ENCODE results near the gene UNC5C.
"Not testable (repeated sequence)": the region's sequence is repeated elsewhere in the genome, so short reads cannot be mapped to it uniquely, and the experiment has no call there.

Gene UNC5C

DNA sequence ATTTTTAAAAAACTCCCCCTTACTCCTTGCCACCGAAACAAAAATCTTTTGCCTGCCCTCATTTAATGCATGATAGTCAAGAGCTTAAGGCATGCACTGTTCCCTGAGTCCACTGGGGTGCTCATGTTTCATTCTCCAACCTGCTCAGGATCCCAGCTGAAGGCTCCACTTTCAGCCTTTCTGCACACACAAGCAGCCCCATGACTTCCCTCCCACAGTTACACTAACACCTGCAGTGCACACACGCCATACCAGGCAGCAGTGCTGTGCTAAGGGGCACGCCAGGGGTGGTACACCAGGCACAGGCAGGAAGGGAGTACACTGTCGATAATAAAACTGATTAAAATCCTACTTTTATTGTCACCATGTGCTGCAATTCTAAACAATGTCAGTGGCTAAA, 405.8 kb downstream of the UNC5C start:
- TF ChIP-seq, protein P1, sequence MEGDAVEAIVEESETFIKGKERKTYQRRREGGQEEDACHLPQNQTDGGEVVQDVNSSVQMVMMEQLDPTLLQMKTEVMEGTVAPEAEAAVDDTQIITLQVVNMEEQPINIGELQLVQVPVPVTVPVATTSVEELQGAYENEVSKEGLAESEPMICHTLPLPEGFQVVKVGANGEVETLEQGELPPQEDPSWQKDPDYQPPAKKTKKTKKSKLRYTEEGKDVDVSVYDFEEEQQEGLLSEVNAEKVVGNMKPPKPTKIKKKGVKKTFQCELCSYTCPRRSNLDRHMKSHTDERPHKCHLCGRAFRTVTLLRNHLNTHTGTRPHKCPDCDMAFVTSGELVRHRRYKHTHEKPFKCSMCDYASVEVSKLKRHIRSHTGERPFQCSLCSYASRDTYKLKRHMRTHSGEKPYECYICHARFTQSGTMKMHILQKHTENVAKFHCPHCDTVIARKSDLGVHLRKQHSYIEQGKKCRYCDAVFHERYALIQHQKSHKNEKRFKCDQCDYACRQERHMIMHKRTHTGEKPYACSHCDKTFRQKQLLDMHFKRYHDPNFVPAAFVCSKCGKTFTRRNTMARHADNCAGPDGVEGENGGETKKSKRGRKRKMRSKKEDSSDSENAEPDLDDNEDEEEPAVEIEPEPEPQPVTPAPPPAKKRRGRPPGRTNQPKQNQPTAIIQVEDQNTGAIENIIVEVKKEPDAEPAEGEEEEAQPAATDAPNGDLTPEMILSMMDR (IDR thresholded peaks at IDR 0.05; ENCODE audit: low read depth, low read length, missing control alignments): no peak
- in situ Hi-C loops (cut with HindIII; ENCODE audit: low sequenced_read_pairs): no loop called here
- DNase-seq (ENCODE audit: low read depth): no peak
- no peak overlapping the region for H3K4me3 ChIP-seq (ENCODE audit: low read depth, low read length)

DNA sequence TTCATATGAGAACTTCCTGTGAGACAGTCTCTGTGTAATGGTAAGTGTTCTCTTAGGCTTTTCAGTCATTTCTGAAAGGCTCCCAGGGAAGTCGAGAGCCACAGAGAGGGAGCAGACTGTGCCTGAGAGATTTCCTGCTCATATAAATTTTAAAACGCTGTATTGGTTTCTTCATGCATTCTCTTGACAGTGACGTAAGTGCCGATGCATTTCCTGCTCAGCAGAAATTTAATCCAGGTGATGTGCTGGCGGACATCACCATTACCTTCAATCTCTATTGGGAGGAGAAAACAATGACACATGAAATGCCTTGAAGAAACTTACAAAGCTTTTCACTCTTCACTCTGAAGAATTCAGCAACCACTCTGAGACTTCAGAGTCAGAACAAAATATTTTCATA, 407.4 kb downstream of the UNC5C start:
- no peak overlapping the region for H3K4me3 ChIP-seq (ENCODE audit: low read depth, low read length)
- TF ChIP-seq, protein P1 (IDR thresholded peaks at IDR 0.05; ENCODE audit: low read depth, low read length, missing control alignments): no peak
- in situ Hi-C loops (cut with HindIII; ENCODE audit: low sequenced_read_pairs): no loop called here
- DNase-seq (ENCODE audit: low read depth): no peak

DNA sequence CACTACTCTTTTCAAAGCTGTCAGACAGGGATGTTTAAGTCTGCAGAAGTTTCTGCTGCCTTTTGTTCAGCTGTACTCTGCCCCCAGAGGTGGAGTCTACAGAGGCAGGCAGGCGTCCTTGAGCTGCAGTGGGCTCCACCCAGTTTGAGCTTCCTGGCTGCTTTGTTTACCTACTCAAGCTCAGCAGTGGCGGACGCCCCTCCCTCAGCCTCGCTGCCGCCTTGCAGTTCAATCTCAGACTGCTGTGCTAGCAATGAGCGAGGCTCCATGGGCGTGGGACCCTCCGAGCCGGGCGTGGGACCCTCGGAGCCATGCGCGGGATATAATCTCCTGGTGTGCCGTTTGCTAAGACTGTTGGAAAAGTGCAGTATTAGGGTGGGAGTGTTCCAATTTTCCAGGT, 409.3 kb downstream of the UNC5C start:
- DNase-seq (ENCODE audit: low read depth); H3K4me3 ChIP-seq (ENCODE audit: low read depth, low read length); in situ Hi-C loops (cut with HindIII; ENCODE audit: low sequenced_read_pairs): not testable (repeated sequence)

DNA sequence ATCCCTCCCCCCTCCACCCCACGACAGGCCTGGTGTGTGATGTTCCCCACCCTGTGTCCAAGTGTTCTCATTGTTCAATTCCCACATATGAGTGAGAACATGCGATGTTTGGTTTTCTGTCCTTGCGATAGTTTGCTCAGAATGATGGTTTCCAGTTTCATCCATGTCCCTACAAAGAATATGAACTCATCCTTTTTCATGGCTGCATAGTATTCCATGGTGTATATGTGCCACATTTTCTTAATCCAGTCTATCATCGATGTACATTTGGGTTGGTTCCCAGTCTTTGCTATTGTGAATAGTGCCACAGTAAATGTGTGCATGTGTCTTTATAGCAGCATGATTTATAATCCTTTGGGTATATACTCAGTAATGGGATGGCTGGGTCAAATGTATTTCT, 414.8 kb downstream of the UNC5C start:
- DNase-seq (ENCODE audit: low read depth); H3K4me3 ChIP-seq (ENCODE audit: low read depth, low read length); in situ Hi-C loops (cut with HindIII; ENCODE audit: low sequenced_read_pairs): not testable (repeated sequence)

DNA sequence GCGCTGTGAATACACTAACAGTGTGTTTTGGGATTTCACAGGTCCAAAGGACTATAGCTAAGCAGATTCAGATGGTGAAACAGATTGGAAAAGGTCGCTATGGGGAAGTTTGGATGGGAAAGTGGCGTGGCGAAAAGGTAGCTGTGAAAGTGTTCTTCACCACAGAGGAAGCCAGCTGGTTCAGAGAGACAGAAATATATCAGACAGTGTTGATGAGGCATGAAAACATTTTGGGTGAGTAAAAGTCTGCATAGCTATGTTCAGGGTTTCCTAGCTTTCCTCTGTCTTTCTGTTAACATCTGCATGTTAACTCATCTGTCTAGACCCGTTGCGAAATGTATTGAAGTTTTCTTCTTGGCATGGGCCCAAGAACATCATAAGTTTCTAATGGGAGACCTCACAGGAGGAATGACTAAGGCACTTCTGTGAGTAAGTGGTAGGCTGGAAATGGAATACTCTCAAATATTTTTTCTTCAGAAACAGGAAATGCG, 418.9 kb downstream of the UNC5C start:
- in situ Hi-C loops (cut with HindIII; ENCODE audit: low sequenced_read_pairs): no loop called here
- TF ChIP-seq, protein P1 (IDR thresholded peaks at IDR 0.05; ENCODE audit: low read depth, low read length, missing control alignments): no peak
- H3K4me3 ChIP-seq (ENCODE audit: low read depth, low read length): no peak overlapping the region
- peak; percentile 100 for DNase-seq (ENCODE audit: low read depth)

DNA sequence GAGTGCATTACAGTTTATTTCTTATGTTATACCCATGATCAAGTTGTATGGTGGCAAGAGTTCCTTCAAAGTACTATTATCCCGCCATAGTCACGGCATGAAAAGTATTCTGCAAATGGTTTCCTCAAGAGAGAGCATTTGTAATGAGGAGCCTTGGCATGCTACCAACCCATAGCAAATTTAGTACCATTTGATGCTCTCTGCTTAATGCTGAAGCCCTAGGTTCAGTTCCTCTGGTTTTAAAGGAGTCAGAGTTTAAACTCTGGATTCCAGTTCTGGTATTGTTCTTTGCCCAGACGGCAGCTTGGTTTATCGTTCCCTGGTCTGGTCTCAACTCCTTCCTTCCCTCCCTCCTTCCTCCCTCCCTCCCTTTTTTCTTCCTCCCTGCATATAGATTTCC, 419.7 kb downstream of the UNC5C start:
- in situ Hi-C loops (cut with HindIII; ENCODE audit: low sequenced_read_pairs): no loop called here
- no peak overlapping the region for H3K4me3 ChIP-seq (ENCODE audit: low read depth, low read length)
- TF ChIP-seq, protein P1 (IDR thresholded peaks at IDR 0.05; ENCODE audit: low read depth, low read length, missing control alignments): no peak
- DNase-seq (ENCODE audit: low read depth): no peak

DNA sequence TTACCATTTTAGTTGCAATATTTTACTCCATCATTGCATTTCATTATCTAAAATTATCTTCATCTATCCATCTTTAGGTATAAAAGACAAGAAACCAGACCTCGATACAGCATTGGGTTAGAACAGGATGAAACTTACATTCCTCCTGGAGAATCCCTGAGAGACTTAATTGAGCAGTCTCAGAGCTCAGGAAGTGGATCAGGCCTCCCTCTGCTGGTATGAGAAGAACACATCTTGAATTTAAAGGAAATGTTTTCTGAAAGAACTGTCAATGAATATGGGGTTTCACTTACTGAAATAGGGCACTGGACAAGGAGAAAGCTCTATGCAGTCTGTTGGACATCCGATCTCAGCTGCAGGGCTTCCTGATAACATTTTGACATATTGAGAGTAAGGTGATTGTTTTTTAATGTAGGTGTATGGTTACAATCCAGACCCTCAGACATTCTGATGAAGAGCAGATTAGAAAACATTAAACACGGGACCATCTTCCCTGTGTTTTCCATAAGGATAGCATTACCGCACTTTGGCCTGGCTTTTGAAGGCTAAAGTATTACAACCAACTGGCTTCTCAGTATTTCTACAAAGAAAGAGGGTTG, 423.8 kb downstream of the UNC5C start:
- in situ Hi-C loops (cut with HindIII; ENCODE audit: low sequenced_read_pairs): no loop called here
- peak; percentile 66 for DNase-seq (ENCODE audit: low read depth)
- H3K4me3 ChIP-seq (ENCODE audit: low read depth, low read length): no peak overlapping the region
- TF ChIP-seq, protein P1 (IDR thresholded peaks at IDR 0.05; ENCODE audit: low read depth, low read length, missing control alignments): peak; percentile 70

DNA sequence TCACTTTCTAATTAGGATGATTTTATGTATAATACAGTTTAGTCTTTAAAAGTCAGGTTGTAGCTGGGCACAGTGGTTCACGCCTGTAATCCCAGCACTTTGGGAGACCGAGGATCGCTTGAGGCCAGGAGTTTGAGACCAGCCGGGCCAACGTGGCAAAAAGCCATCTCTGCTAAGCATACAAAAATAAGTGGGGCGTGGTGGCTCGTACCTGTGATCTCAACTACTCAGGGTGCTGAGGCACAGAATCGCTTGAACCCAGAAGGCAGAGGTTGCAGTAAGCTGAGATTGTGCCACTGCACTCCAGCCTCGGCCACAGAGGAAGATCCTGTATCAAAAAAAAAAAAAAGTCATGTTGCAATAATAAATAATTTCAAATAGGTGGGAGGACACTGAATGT, 426.8 kb downstream of the UNC5C start:
- no peak overlapping the region for H3K4me3 ChIP-seq (ENCODE audit: low read depth, low read length)
- in situ Hi-C loops (cut with HindIII; ENCODE audit: low sequenced_read_pairs): no loop called here
- TF ChIP-seq, protein P1 (IDR thresholded peaks at IDR 0.05; ENCODE audit: low read depth, low read length, missing control alignments): no peak
- no peak for DNase-seq (ENCODE audit: low read depth)
